Astrocyte of the cerebellum (primary cell): ENCODE measurements around the gene APLP2.

ENCODE experiments used
- DNase-seq: peaks from one replicate; pipeline ENCODE4 v3.0.0-alpha.2; 2011; ENCODE audit warnings: low read depth
- H3K4me3 ChIP-seq: 2 replicates; pipeline ENCODE4 v1.5.1; 2011; ENCODE audit warnings: mild to moderate bottlenecking, low read depth, low read length, moderate library complexity
- in situ Hi-C: cut with HindIII; loops from 2 replicates; pipeline ENCODE4 v1.10.0; 2017; ENCODE audit warnings: low sequenced_read_pairs
- TF ChIP-seq, protein P1 (sequence below): IDR thresholded peaks from 2 replicates; pipeline ENCODE4 v1.5.1; 2012; ENCODE audit warnings: low read length, low read depth, moderate library complexity, mild to moderate bottlenecking; ENCODE audit errors: missing control alignments

The APLP2 gene

GRCh38 chr11:130160498-130161155 is 90.9 kb downstream of the APLP2 start:
- DNase-seq: no peak
- no peak overlapping the region for H3K4me3 ChIP-seq
- in situ Hi-C loops: no loop called here
- TF ChIP-seq, protein P1, sequence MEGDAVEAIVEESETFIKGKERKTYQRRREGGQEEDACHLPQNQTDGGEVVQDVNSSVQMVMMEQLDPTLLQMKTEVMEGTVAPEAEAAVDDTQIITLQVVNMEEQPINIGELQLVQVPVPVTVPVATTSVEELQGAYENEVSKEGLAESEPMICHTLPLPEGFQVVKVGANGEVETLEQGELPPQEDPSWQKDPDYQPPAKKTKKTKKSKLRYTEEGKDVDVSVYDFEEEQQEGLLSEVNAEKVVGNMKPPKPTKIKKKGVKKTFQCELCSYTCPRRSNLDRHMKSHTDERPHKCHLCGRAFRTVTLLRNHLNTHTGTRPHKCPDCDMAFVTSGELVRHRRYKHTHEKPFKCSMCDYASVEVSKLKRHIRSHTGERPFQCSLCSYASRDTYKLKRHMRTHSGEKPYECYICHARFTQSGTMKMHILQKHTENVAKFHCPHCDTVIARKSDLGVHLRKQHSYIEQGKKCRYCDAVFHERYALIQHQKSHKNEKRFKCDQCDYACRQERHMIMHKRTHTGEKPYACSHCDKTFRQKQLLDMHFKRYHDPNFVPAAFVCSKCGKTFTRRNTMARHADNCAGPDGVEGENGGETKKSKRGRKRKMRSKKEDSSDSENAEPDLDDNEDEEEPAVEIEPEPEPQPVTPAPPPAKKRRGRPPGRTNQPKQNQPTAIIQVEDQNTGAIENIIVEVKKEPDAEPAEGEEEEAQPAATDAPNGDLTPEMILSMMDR: no peak

DNA sequence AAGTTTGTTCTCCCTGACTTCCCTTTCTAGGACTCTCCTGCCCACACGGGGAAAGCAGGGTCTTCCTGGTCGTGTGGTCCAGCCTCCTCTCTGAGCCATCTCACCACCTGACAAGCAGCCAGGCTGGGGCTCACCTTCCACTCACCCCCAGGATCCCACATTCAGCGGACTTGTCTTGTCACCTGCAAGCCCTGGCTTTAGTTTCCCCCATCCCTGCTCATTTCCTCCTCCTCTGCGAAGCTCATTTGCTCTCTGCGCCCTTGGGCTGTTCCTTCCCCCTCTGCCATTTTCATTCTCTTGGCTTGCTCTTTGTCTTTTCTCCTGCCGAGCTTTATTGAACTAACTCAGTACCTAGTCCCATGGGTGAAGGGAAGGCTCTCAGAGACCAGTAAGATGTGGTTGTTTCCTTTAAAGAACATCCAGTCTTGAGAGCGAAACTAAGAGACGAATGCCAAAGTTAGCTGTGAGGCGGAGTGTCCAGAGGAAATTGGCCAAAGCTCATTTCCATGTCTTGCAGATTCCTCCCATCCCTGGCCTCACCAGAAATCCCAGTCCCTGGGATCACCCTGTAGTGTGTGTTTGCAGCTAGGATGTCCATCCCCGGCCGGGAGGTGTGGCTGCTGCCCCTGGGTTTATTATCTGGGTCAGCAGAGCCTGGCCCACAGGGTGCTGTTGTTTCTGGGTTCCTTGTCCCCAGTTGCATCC is 91.9 kb downstream of the APLP2 start:
- in situ Hi-C loops: no loop called here
- no peak overlapping the region for H3K4me3 ChIP-seq
- TF ChIP-seq, protein P1: no peak

DNA sequence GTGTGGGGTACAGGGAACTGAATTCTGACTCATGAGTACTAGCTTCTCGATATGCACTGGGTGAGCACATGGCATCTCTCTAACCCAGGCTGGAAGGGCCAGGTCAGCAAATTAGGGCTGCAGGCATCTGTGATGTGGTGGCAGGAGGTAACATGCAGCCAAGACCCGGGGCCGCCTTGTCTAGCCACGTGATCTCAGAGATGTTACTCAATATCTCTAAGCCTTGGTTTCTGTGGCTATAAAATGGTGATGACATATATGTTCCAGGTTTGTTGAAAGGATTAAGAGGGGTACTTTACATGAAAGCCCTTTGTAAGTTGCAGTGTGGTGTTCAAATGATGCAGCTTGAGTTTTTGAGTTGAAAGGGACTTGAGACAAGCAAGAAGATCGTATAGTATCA is 93.0 kb downstream of the APLP2 start:
- DNase-seq: no peak
- H3K4me3 ChIP-seq: no peak overlapping the region
- in situ Hi-C loops: no loop called here
- TF ChIP-seq, protein P1: no peak

More for the DNA sequence above, 91.9 kb downstream of the APLP2 start:
- no peak for DNase-seq

GRCh38 chr11:130163346-130164220 is 93.9 kb downstream of the APLP2 start:
- DNase-seq: no peak
- in situ Hi-C loops: no loop called here
- no peak overlapping the region for H3K4me3 ChIP-seq
- TF ChIP-seq, protein P1: no peak

DNA sequence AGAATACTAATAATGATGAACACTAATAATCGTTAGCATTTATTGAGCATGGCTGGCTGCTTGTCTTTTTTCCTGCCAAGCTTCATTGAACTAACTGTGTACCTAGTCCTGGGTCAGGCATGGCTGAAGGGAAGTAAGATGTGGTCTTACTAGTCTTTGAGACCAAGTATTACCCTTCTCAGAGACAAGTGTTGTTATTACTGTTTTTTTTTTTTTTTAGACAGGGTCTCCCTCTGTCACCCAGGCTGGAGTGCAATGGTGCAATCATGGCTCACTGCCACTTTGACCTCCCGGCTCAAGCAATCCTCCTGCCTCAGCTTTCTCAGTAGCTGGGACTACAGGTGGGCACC is 94.5 kb downstream of the APLP2 start:
- no peak overlapping the region for H3K4me3 ChIP-seq
- no peak for DNase-seq
- TF ChIP-seq, protein P1: no peak
- in situ Hi-C loops: no loop called here

DNA sequence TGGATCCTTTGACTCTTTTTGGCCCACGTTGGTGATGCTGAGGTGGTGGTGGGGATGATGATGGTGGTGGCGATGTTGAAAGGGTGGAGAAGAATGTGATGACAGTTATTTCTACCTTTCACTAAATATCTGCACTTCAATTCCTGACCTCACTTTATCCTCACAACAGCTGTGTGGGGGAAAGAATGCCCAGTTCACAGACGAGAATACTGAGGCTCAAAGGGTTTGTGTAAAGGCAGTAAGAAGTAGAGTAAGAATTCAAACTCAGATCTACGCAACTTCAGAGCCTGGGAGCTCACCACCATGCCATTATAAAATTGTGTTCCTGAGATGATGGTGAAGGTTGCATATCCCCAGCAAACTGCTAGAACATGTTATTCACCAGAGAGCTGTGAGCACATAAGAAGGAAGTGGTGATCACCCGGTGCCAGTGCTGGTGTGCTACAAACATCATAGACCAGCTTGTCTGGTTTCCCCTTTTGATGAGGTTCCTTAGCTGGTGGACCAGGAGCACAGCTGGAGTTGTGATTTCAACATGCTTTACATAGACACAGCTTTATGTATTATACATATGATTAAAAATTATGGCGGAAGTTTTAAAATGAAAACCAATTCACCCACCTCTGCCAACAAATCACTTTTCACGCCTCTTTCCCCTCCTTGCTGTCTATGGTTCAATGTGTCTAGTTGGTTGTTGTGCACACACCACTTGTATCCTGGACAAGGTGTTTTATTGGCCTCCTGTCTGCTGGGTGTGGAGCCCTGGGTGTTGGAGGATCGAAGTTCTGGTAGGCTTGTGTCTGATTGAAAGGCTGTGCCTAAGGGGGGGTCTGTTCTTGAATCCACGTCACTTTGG is 96.1 kb downstream of the APLP2 start:
- TF ChIP-seq, protein P1: no peak
- no peak for DNase-seq
- in situ Hi-C loops: no loop called here
- no peak overlapping the region for H3K4me3 ChIP-seq
